Kidney tubule cell (primary cell): ENCODE results near the gene PKDREJ.
A peak's percentile ranks its signal among the peaks of the same experiment; 100 is the strongest.
"Not testable (repeated sequence)": the region's sequence is repeated elsewhere in the genome, so short reads cannot be mapped to it uniquely, and the experiment has no call there.

ENCODE experiments used
- DNase-seq: peaks from one replicate; pipeline ENCODE4 v3.0.0-alpha.2; 2018; ENCODE audit warnings: low spot score

The PKDREJ gene

DNA sequence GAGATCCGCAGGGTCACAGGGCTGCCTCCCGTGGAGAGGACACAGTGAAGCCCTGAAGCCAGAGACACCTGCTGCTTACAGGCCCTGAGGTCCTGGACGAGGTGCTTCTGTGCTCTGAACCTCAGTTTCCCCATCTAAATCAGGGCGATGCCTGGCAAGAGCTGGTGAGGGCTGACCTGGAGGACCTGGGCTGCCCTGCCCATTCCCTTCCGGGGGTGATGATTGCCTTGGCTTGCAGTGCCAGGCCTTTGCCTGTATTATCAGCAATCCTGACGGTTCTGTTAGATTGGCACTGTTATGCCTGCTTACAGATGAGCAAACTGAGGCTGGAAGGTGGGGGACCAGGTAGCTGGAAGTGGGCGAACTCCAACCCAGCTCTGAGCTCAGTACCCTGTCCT is 25.7 kb upstream of the PKDREJ start:
- DNase-seq = no peak

- no peak for DNase-seq
Measured at GRCh38 chr22:46287873-46288751, 25.0 kb upstream of the PKDREJ start.

- DNase-seq = no peak
Measured at GRCh38 chr22:46286941-46287872, 24.1 kb upstream of the PKDREJ start.

DNA sequence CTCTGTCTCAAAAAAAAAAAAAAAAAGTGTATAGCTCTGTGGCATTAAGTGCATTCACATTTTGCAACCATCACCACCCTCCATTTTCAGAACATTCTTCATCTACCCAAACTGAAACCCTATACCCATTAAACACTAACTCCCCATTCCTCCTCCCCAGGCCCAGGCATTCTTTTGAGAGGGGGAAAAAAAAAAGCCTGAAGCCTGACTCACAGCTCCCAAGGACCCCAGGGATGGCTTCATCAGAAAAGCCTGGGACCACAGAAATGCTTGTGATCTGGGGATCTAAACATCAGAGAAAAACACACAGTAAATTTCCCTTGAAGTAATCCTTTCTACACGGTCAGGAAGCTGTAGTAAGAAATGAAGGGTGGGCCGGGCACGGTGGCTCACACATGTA is 22.9 kb upstream of the PKDREJ start:
- DNase-seq = no peak

GRCh38 chr22:46281866-46282678 is 18.9 kb upstream of the PKDREJ start:
- DNase-seq = no peak

- DNase-seq = no peak
Measured at GRCh38 chr22:46280999-46281623, 18.0 kb upstream of the PKDREJ start.

GRCh38 chr22:46280063-46280817 is 17.1 kb upstream of the PKDREJ start:
- no peak for DNase-seq

DNA sequence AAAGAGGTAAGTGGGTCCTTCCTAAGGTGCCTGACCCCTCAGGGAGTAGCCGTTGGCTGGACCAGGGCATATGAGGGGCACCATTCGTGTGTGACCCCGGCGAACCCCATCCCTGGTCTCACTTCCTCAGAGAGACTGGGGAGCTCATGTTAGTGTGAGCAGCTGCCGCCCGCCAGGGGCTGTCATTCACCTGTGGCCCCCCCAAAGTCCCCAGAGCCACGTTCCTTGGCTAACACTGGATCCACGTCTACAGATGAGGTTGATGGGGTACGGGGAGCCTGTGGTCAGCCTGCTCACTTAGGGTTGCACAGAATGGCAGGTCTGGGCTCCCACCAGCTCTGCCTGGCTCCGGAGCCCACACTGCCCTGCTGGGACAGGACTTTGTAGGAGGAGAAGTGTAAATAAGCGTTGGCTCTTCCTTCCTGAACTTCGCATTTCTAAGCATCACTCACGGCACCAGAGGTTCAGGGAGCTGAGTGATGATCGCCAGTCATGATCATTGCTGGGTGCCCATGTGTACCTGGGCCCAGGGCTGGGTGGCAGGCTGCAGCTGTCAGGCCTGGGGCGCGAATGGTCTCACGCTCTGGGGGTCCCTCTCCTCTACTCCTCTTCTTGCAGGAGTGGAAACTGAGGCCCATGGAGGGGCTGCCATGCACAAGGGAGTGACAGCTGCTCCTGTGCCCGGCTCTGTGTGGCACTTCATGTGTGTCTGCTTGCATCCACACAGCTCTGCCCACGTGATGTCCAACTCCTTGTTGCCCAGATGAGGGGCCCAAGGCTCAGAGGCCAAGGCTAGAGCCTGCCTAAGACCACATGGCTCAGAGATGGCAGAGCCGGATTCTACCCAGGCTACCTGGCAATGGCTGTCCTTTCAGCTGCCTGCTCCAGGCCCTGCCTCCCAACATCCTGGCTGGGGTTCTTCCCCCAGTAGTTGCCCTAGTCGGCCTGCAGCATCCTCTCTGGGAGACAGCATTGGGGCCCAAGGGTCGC is 15.8 kb upstream of the PKDREJ start:
- no peak for DNase-seq

- no peak for DNase-seq
Measured at GRCh38 chr22:46276563-46276962, 13.4 kb upstream of the PKDREJ start.

GRCh38 chr22:46275455-46276122 is 12.4 kb upstream of the PKDREJ start:
- DNase-seq = peak; percentile 8

DNA sequence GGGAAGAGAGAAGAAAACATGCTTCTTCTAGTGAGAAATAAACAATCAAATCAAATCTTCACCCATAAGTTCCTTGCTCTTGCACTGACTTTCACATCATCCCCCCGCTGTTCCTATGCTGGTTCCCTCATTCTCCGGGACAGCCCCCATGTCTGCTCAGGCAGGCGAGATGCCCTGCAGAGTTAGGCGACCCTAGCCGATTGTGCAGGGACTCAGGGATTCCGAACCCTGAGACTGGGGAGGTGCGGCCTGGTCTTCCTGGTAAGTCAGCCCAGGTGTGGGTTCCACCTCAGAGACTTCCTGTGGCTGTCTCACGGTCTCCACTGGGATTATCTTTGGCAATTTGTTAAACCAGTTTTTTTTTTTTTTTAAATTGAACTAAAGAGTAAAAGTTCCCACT is 11.2 kb upstream of the PKDREJ start:
- DNase-seq = no peak

DNA sequence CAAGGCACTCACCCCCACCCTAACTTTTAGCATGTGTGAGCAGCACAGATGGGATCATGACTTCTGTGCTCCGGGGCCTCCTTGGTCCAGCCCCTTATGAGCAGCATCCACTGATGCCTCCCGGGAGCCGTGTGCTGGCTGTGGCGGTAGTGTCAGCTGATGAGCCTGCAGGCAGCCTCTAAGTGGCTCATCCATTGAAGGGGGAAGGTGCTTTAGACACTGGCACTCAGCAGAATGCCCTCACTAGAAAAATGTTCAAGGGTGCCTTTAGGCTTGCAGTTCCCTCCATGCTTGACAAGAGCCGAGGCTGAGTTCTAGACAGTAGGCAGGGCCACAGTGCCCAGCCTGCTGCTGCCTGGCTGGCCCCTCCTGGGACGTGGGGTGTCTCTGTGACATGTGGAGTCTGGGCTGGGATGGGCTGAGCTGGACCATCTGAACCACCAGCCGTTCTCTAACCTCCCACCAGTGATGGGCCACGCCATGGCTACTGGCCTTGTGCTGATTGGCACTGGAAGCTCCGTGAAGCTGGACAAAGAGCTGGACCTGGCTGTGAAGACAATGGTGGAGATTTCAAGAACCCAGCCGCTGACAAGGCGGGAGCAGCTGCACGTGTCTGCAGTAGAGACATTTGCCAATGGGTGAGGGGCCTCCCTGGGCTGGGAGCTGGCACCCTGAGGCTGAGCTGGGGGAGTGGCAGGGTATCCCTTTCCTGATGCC is 10.4 kb upstream of the PKDREJ start:
- DNase-seq = no peak

GRCh38 chr22:46272762-46273431 is 9.8 kb upstream of the PKDREJ start:
- DNase-seq = no peak

- no peak for DNase-seq
Measured at GRCh38 chr22:46272196-46272595, 9.1 kb upstream of the PKDREJ start.

DNA sequence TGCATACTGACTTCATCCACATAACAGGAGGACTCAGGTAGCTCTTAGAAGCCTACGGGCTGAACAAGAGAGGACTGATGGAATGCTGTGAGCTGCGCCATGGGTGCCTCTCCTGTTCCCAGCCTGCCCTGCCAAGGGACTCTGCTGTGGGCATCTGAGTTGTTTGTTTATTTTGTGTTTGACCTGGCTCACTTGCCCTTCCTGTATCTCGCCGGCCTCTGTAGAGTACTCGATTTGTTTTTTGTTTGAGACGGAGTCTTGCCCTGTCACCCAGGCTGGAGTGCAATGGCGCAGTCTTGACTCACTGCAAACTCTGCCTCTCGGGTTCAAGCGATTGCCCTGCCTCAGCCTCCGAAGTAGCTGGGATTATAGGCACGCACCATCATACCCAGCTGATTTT is 6.4 kb upstream of the PKDREJ start:
- no peak for DNase-seq

- DNase-seq = peak; percentile 84
Measured at GRCh38 chr22:46267431-46268279, 4.5 kb upstream of the PKDREJ start, which contains the start of gene TTC38. Gene TTC38 (plus strand): TSS chr22:46268008. CDS start chr22:46268040, 32 bp downstream.

- not testable (repeated sequence) for DNase-seq
Measured at GRCh38 chr22:46265627-46266026, 2.5 kb upstream of the PKDREJ start.
